ENCODE results near the gene RPRML. TPM values are rescaled to one million over a fixed set of nuclear protein-coding genes. Genes with fewer than 3 reads are reported as not detected.
"Not testable (repeated sequence)": the region's sequence is repeated elsewhere in the genome, so short reads cannot be mapped to it uniquely, and the experiment has no call there.

Gene RPRML
- total RNA-seq, 3 donors from 2014 or later = 0.26 to 0.44 TPM; not detected in 1

- no peaks in the 10 kb centered on the region for H3K9me3 ChIP-seq
- H3K4me1 ChIP-seq (ENCODE audit: low read depth) = no peaks in the 10 kb centered on the region
- intact Hi-C loops (cut with DNase I, micrococcal nuclease) = no loop called here
- no peaks in the 10 kb centered on the region for H3K36me3 ChIP-seq (ENCODE audit: low read depth)
- no peak for TF ChIP-seq CTCF (IDR thresholded peaks at IDR 0.05)
- ATAC-seq (no peak), DNase-seq (no peak)
- no peak overlapping the region for H3K4me3 ChIP-seq
Measured at GRCh38 chr17:46963571-46963970, 15.5 kb downstream of the RPRML start.

DNA sequence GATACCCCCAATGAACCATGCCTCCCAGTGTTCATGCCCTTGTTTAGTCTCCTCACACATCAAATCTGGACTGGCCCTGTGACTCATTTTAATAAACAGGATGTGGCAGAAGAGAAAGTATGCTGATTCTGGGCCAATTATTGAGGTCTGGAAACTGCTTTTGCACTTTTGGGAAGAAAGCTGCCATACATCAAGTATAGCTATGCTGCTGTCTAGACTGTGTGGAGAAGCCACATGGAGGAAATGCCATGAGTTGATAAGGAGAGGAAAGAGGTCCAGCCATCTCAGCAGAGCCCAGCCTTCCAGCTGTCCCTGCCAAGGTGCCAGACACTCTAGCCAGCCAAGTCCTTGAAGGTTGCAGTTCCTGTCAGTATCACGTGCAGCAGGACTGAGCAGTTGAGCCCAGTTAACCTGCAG is 16.7 kb downstream of the RPRML start:
- DNase-seq (no peak), ATAC-seq (no peak)
- Histone ChIP-seq H3K4me1 (ENCODE audit: low read depth) (no peaks in the 10 kb centered on the region), H3K4me3 (no peak overlapping the region), H3K9me3 (no peaks in the 10 kb centered on the region), H3K36me3 (ENCODE audit: low read depth) (no peaks in the 10 kb centered on the region)
- intact Hi-C loops (cut with DNase I, micrococcal nuclease) = no loop called here
- no peak for TF ChIP-seq CTCF (IDR thresholded peaks at IDR 0.05)

DNA sequence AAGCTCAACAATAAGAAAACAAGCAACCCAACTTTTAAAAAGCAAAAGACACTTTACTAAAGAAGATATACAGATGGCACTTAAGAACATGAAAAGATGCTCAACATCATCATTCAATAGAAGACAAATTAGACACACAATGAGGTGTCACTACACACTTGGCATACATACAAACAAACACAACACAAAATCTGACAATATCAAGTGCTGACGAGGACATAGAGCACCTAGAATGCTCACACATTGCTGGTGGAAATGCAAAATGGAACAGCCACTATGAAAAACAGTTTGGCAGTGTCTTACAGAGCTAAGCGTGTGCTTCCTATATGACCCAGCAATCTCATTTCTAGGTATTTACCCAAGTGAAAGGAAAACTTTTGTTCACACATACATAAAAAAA is 18.9 kb downstream of the RPRML start:
- no peaks in the 10 kb centered on the region for H3K36me3 ChIP-seq (ENCODE audit: low read depth)
- H3K9me3 ChIP-seq = no peaks in the 10 kb centered on the region
- ATAC-seq (no peak), DNase-seq (no peak)
- intact Hi-C loops (cut with DNase I, micrococcal nuclease) = no loop called here
- H3K4me1 ChIP-seq (ENCODE audit: low read depth) = no peaks in the 10 kb centered on the region
- no peak for TF ChIP-seq CTCF (IDR thresholded peaks at IDR 0.05)
- no peak overlapping the region for H3K4me3 ChIP-seq

DNA sequence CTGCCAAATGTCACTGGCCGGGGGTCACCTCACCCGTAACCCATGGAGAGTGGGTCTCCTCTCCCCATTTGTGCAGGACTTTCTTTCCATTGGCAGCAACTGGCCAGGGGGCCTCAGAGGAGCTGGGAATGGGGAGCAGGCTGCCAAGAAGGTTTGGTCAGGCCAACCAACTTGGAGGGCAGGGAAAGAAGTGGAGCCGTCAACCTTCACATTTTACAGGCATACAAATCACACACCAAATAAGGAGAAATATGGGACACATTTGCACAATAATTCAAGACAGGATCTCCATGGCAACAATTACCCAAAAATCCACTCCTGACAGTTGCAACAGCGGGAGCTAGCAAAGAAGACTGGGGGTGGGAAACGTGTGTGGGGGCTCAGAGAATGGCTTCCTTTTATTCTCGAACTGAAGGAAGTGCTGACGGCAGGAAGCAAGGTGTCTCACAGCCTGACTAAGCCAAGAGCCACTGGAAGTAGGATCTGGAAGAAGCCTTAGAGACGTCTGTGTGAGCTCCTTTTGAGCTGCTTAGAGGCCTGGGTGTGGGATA is 20.9 kb downstream of the RPRML start:
- no peak for ATAC-seq
- Histone ChIP-seq H3K4me1 (ENCODE audit: low read depth) (no peaks in the 10 kb centered on the region), H3K36me3 (ENCODE audit: low read depth) (no peaks in the 10 kb centered on the region), H3K9me3 (no peaks in the 10 kb centered on the region), H3K4me3 (no peak overlapping the region)
- TF ChIP-seq CTCF (IDR thresholded peaks at IDR 0.05) = no peak
- intact Hi-C loops (cut with DNase I, micrococcal nuclease) = no loop called here
- no peak for DNase-seq

DNA sequence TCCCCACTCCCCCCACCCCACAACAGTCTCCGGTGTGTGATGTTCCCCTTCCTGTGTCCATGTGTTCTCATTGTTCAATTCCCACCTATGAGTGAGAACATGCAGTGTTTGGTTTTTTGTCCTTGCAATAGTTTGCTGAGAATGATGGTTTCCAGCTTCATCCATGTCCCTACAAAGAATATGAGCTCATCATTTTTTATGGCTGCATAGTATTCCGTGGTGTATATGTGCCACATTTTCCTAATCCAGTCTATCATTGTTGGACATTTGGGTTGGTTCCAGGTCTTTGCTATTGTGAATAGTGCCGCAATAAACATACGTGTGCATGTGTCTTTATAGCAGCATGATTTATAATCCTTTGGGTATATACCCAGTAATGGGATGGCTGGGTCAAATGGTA is 25.9 kb downstream of the RPRML start:
- H3K4me1 ChIP-seq (ENCODE audit: low read depth); ATAC-seq; H3K36me3 ChIP-seq (ENCODE audit: low read depth); DNase-seq; intact Hi-C loops (cut with DNase I, micrococcal nuclease); H3K4me3 ChIP-seq; H3K9me3 ChIP-seq: not testable (repeated sequence)

GRCh38 chr17:46952115-46952514 is 26.9 kb downstream of the RPRML start:
- Histone ChIP-seq H3K4me1 (ENCODE audit: low read depth) (no peaks in the 10 kb centered on the region), H3K36me3 (ENCODE audit: low read depth) (no peaks in the 10 kb centered on the region), H3K4me3 (no peak overlapping the region), H3K9me3 (no peaks in the 10 kb centered on the region)
- intact Hi-C loops (cut with DNase I, micrococcal nuclease) = no loop called here
- DNase-seq (no peak), ATAC-seq (no peak)
- TF ChIP-seq CTCF (IDR thresholded peaks at IDR 0.05) = no peak
